Stimulated activated CD4-positive, alpha-beta T cell treated with anti-CD3 and anti-CD28 coated beads, Interleukin-12 subunit alpha, Interleukin-12 subunit beta, amount 100 ng/mL, for 24 hours (primary cell): ENCODE data around the gene DNAH5.

ENCODE experiments used
- DNase-seq, 2 experiments: peaks; one replicate each; pipeline ENCODE4 v3.0.0-alpha.2; 2020; ENCODE audit warnings: low read depth in 2 of 2

Gene DNAH5

DNA sequence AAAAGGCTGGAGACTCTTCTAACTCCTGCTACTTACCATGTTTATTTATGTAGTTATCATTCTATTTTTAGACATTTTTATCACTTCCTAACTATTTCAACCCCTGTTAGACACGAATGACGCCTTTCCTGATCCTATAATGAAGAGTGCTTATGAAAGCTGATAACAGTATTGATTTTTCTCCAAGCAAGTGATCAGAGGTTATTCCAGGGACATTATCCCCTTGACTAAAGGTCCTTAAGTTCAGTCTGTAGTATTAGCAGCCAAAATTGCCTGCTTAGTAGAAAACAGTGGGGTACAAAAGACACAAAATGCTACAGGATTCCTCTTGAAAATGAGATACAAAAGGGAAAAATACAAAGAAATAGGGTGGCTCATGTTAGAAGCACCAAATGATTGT, 235.6 kb downstream of the DNAH5 start:
- no peak for DNase-seq

GRCh38 chr5:13708432-13708831, 236.1 kb downstream of the DNAH5 start:
- no peak for DNase-seq

- no peak for DNase-seq
Observed at GRCh38 chr5:13704396-13704795, 240.1 kb downstream of the DNAH5 start.

DNA sequence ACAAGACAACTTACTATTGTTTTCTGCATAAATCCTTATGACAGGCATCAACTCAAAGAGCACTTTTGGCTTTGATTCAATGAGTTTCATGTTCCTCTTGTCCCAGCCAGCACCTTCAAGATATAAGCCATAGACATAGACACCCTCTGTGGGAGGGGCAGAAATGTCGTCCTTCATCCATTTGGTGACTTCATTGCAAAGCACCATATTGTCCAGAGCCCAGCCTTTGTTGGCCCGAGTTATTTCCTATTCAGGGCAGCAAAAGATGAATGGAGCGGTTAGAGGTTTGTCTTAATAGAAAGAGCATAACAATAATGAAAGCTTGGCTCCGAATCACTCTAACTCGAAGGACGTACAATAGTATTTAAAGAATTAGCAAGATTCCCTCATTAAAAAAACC, 243.9 kb downstream of the DNAH5 start:
- DNase-seq: no peak

- DNase-seq: no peak
Observed at GRCh38 chr5:13698885-13699284, 245.6 kb downstream of the DNAH5 start.

DNA sequence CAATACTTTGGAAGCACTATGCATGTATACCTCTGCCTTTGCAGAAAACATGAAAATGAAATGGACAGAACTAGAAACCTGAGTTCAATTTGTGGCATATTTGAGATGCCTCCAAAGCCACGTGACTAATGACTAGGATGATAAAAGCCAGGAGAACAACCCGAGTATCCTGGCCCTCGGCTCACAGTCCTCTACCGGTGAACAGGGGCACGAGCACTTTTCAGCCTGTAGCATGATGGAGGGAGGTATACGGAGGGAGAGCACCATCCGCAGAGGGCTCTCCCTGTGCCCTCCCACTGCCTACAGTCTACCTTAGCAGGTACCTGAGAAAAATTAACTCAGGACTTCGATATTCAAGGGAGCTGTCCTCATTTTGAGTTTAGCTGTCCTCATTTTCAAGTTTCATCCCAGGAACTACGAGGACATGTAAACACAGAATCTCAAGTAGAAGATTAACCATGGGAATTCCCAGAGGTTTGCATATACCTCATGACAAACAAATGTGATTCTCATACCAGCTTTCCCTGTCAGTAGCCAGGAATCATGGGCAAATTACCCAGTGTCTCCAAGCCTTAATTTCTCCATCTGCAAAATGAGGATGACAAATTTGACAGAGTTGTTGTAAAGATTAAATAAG, 249.3 kb downstream of the DNAH5 start:
- no peak for DNase-seq

DNA sequence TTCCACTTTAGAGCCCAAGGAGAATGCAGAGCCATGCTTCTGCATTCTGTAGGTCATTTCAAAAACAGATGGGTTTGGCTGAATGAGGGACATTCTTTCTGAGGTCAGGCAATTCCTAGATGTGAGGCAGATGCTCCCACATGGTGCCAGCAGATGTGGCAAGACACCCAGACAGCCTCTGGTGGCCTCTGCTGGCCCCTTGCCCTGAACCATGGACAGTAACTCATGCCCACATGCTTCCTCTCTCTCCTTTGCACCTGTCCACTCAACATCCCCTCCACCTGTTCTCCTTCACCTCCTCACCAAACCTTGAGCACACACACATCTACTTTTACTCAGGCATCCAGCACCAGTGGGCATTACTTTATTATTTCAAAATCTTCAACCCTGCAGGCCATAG, 252.3 kb downstream of the DNAH5 start:
- DNase-seq: no peak

- no peak for DNase-seq
Observed at GRCh38 chr5:13676531-13676930, 268.0 kb downstream of the DNAH5 start.

DNA sequence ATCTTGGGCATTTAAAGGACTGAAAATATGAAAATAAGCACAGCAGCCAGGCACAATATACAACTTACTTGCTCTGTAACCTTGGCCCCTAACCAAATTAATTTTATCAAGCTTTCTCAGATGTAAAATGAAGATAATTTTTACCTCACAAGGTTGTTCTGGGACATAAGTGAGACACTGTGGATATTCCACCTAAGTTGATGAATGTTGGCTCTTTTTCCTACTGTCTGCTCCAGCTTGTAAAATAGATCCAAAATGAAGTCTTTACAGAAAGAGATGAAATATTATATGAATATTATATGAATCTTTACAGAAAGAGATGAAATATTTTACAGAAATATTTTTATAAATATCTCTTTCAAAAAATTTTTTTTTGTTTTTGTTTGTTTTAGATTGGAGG, 270.1 kb downstream of the DNAH5 start:
- DNase-seq: no peak

- no peak for DNase-seq
Observed at GRCh38 chr5:13673511-13673910, 271.0 kb downstream of the DNAH5 start.

GRCh38 chr5:13664377-13664776, 280.1 kb downstream of the DNAH5 start:
- no peak for DNase-seq

DNA sequence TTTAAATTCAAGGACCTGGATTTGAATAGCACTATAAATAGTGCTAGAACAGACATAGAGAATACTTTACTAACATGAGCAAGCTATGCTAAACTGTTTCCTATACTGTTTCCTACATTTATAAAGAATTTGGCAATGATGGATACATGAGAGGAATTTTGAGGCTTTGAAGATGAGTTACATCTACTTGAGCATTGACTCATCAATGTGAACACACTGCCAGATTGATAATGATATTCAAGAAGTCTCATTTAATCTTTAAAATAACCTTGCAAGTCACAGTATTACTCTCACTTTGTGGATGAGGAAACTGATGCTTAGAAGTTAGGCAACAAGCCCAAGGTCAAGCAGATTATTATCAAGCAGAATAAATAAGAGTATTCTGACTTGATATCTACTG, 281.9 kb downstream of the DNAH5 start:
- no peak for DNase-seq

GRCh38 chr5:13661272-13661671, 283.2 kb downstream of the DNAH5 start:
- no peak for DNase-seq

DNA sequence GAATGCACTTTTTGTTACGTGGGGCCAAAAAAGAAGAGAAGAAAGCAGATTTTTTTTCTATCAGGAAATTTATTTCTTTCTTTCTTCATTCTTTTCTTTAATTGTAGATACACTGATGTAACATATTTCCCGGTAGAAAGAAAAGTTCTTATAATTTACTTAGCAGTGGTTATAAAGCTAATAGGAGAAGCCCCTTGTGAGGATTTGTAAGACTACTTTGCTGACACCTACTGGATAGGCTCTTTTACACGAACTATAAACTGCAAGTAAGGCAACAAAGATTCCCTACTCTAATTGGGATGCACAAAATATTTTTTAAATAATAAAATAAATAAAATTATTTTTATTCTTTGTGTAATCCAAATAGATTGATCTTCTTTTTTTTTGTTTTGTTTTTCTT, 284.4 kb downstream of the DNAH5 start:
- DNase-seq: no peak

- DNase-seq: no peak
Observed at GRCh38 chr5:13659391-13659790, 285.1 kb downstream of the DNAH5 start.

DNA sequence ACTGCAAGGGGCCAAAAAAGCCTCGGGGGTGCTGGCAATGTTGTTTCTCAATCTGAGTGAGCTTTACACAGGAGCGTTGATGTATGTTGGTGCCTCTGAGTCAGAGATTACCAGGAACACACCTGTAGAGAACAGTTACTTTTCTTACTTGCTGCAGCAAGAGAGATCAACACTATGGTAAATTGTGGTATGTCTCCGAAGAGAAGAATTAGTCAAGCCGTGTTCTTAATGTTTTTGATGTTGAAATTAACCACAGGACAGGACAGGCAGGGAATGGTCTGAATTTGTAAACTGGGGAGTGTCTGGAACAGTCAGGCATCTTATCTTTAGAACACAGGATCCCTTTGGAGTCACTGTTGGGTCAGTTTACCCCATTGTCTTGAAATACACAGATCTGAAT, 285.7 kb downstream of the DNAH5 start:
- DNase-seq: no peak

- DNase-seq: no peak
Observed at GRCh38 chr5:13658152-13658551, 286.3 kb downstream of the DNAH5 start.

GRCh38 chr5:13653709-13654108, 290.8 kb downstream of the DNAH5 start:
- DNase-seq: no peak

DNA sequence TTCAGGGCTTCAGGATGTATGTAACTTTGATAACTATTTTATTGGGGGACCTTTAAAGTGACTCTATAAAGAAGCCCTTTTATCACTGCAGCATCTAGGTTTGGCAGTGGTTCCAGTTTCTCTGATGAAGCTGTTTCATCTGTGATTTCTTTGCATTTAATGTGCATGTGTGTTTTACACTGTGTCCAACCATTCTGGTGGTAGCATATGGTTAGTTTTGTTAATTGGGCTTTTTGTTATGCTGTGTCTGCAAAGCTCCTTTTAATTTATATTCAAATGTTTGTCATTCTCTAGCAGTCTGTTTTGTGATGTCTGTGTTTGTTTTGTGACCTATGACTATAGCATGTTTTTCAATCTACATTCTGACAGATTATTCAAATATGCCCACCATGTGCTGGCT, 294.8 kb downstream of the DNAH5 start:
- DNase-seq: no peak

DNA sequence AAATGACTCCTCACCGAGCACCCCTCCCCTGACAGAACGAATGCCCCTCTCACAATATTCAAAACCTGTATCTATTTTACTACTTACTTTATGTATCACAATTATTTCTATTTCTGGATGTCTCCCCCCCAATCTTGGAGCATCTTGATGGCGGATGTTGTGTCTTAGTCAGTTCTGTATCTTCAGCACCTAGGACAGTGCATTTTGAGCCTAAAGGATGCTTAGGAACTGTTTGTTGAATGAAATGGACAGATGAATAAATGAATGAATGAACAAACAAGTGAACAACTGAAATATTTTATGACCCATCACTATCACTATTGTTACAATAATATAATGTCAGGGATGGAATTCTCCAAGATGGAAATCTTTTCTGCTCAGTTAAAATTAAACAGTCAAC, 295.7 kb downstream of the DNAH5 start:
- DNase-seq: no peak

GRCh38 chr5:13643734-13644133, 300.8 kb downstream of the DNAH5 start:
- DNase-seq: no peak

GRCh38 chr5:13643196-13643595, 301.3 kb downstream of the DNAH5 start:
- DNase-seq: no peak
